ENCODE measurements around the gene PREB. TPM values are rescaled to one million over a fixed set of nuclear protein-coding genes. Genes with fewer than 3 reads are reported as not detected.

PREB gene
- total and polyA plus RNA-seq, 8 donors: 14.2 to 107 (median 41.0) TPM

GRCh38 chr2:27137322-27137935 is 3.0 kb upstream of the PREB start:
- intact Hi-C loops (cut with DNase I; ENCODE audit: low total_unique reads): no loop called here
- no peak for DNase-seq
- Histone ChIP-seq H3K4me3 (no peak overlapping the region), H3K4me1 (peaks cover 10 to 19% (median 16%) of the 10 kb centered on the region in 4 donors), H3K27ac (no peak overlapping the region), H3K27me3 (no peaks in the 10 kb centered on the region), H3K36me3 (peaks cover 3 to 7% (median 4%) of the 10 kb centered on the region in 4 donors), H3K9me3 (no peaks in the 10 kb centered on the region)
- 93 to 95% (median 94%) methylated on average over 17 to 21 of the region's 21 CpGs for WGBS, 5 donors
- TF ChIP-seq POLR2A (IDR thresholded peaks at IDR 0.05) (no peak), POLR2AphosphoS5 (IDR thresholded peaks at IDR 0.05) (no peak), CTCF (IDR thresholded peaks at IDR 0.05) (no peak), EP300 (IDR thresholded peaks at IDR 0.05) (no peak)

- Histone ChIP-seq H3K27ac (no peak overlapping the region), H3K4me3 (no peak overlapping the region), H3K36me3 (peaks cover 10 to 13% (median 11%) of the 10 kb centered on the region in 4 donors), H3K4me1 (peaks cover 10 to 25% (median 20%) of the 10 kb centered on the region in 4 donors), H3K9me3 (no peaks in the 10 kb centered on the region), H3K27me3 (no peaks in the 10 kb centered on the region)
- DNase-seq: no peak
- intact Hi-C loops (cut with DNase I; ENCODE audit: low total_unique reads): no loop called here
- 92 to 98% (median 92%) methylated on average over 4 to 7 of the region's 7 CpGs for WGBS, 5 donors
- TF ChIP-seq POLR2A (IDR thresholded peaks at IDR 0.05): no peak
- no peak for TF ChIP-seq POLR2AphosphoS5 (IDR thresholded peaks at IDR 0.05)
- no peak for TF ChIP-seq EP300 (IDR thresholded peaks at IDR 0.05)
- TF ChIP-seq CTCF (IDR thresholded peaks at IDR 0.05): no peak
Observed at GRCh38 chr2:27136751-27137150, 2.3 kb upstream of the PREB start.

GRCh38 chr2:27135478-27135955 is 1.1 kb upstream of the PREB start:
- Histone ChIP-seq H3K36me3 (peaks cover 21 to 26% (median 23%) of the 10 kb centered on the region in 4 donors), H3K4me1 (peaks cover 10 to 25% (median 20%) of the 10 kb centered on the region in 4 donors), H3K4me3 (no peak overlapping the region), H3K27me3 (no peaks in the 10 kb centered on the region), H3K27ac (peak overlapping the region in 1 of 5 donors; percentile 95), H3K9me3 (no peaks in the 10 kb centered on the region)
- TF ChIP-seq POLR2AphosphoS5 (IDR thresholded peaks at IDR 0.05) (no peak), CTCF (IDR thresholded peaks at IDR 0.05) (no peak), POLR2A (IDR thresholded peaks at IDR 0.05) (no peak), EP300 (IDR thresholded peaks at IDR 0.05) (no peak)
- DNase-seq: no peak
- intact Hi-C loops (cut with DNase I; ENCODE audit: low total_unique reads): no loop called here
- WGBS, 5 donors: 81 to 90% (median 85%) methylated on average over 12 of the region's 12 CpGs

- 53 to 80% (median 54%) methylated on average over 22 to 33 of the region's 33 CpGs for WGBS, 5 donors
- Histone ChIP-seq H3K27ac (peak overlapping the region; percentile 86 to 95 (median 92)), H3K9me3 (no peaks in the 10 kb centered on the region), H3K4me1 (peaks cover 10 to 25% (median 20%) of the 10 kb centered on the region in 4 donors), H3K36me3 (peaks cover 24 to 32% (median 29%) of the 10 kb centered on the region in 4 donors), H3K27me3 (no peaks in the 10 kb centered on the region), H3K4me3 (peak overlapping the region; percentile 64 to 100 (median 88))
- intact Hi-C loops (cut with DNase I; ENCODE audit: low total_unique reads): no loop called here
- no peak for DNase-seq
- TF ChIP-seq CTCF (IDR thresholded peaks at IDR 0.05) (no peak), POLR2AphosphoS5 (IDR thresholded peaks at IDR 0.05) (no peak), EP300 (IDR thresholded peaks at IDR 0.05) (no peak), POLR2A (IDR thresholded peaks at IDR 0.05) (no peak)
Observed at GRCh38 chr2:27134781-27135477, 493 bp upstream of the PREB start.

All from stomach (tissue), 9 donors.